ENCODE measurements around the gene KIN.

GRCh38 chr10:7744307-7744706, 43.5 kb downstream of the KIN start:
- no peak for TF ChIP-seq POLR2A (IDR thresholded peaks at IDR 0.05; ENCODE audit: extremely low read depth, insufficient read length)
- no peak for TF ChIP-seq CTCF (IDR thresholded peaks at IDR 0.05; ENCODE audit: low read depth, low read length)

Data from NB4 (cell line).